Omental fat pad (tissue), 4 donors: Measurements from ENCODE around the gene URAD. TPM values are rescaled to one million over a fixed set of nuclear protein-coding genes. Genes with fewer than 3 reads are reported as not detected.

Experiments used
- ATAC-seq: fragments of 150-250 bp; one replicate; pipeline ENCODE4 v1.9.1; 2016; ENCODE audit warnings: mild to moderate bottlenecking, moderate library complexity; ENCODE audit not compliant: low FRiP score
- DNase-seq: peaks from one replicate; pipeline ENCODE4 v3.0.0-alpha.2; 2019; ENCODE audit warnings: low spot score
- total RNA-seq, 4 donors: library from RNA; depleted of rRNA; stranded (reverse); fragments of >200 nt; gene quantifications; one replicate each; pipeline ENCODE4 v1.1.0, GENCODE V29; 2016
- TF ChIP-seq, protein P1 (sequence below), 3 donors: fragments of 450-650 bp; IDR thresholded peaks; one replicate each; pipeline ENCODE4 v1.5.1; 2016 to 2017; ENCODE audit warnings: antibody characterized with exemption in 3 of 3, mild to moderate bottlenecking in 3 of 3, moderate library complexity in 2 of 3

URAD gene
- total RNA-seq, 4 donors from 2014 or later = 1.3 TPM; not detected in 3

DNA sequence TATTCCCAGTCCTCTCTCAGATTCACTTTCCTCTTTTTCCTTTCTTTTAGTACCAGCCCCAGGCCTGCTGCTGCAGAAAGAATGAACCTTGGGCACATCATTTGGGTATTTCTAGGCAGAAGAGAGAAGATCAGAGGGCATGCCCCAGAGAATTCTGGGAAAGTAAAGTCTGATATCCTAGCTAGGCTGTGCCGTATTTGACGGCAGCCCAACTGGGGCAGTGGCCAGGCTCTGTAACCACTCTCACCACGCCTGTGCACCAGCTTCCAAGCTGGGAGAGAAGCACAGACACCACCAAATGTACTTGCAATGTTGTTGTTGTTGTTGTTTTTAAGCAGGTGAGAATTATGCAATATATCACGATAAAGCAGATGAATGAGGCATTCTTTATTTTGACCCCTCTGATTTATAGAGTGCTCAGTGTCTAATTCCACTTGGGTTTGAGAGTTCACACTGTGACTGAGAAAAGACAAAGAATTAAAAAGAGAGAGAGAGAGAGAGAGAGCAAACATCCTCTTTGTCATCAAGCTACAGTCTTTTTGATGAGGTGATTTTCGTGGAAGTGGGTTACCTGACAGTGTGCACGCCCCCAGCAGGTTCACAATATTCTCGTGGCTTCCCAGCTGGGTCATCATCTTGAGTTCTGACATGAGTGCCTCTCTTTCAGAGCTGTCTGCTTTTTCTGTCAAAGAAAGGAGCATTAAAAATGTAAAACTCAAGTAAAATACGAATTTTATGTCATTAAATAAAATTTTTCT, 39.3 kb upstream of the URAD start:
- TF ChIP-seq, protein P1, sequence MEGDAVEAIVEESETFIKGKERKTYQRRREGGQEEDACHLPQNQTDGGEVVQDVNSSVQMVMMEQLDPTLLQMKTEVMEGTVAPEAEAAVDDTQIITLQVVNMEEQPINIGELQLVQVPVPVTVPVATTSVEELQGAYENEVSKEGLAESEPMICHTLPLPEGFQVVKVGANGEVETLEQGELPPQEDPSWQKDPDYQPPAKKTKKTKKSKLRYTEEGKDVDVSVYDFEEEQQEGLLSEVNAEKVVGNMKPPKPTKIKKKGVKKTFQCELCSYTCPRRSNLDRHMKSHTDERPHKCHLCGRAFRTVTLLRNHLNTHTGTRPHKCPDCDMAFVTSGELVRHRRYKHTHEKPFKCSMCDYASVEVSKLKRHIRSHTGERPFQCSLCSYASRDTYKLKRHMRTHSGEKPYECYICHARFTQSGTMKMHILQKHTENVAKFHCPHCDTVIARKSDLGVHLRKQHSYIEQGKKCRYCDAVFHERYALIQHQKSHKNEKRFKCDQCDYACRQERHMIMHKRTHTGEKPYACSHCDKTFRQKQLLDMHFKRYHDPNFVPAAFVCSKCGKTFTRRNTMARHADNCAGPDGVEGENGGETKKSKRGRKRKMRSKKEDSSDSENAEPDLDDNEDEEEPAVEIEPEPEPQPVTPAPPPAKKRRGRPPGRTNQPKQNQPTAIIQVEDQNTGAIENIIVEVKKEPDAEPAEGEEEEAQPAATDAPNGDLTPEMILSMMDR (IDR thresholded peaks at IDR 0.05) = no peak
- ATAC-seq = no peak
- no peak for DNase-seq

DNA sequence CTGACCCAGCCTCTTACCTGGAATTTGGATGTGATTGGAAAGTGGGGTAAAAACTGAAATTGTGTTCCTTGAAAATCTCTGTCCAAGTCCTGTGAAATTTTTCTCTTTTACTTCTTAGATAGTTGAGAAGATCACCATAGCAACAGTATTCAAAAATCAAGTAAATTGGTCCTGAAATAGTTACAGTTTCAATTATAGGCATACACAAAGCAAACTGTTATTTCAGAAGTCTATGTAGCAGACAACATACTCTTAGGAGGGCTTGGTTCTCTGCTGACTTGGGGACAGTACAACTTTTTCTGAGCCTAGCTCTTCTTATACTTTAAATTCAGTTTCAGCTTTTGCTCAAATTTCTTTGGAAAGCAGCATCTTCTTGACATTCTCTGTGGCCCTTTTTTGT, 38.6 kb upstream of the URAD start:
- no peak for DNase-seq
- TF ChIP-seq, protein P1 (IDR thresholded peaks at IDR 0.05) = no peak
- ATAC-seq = no peak

DNA sequence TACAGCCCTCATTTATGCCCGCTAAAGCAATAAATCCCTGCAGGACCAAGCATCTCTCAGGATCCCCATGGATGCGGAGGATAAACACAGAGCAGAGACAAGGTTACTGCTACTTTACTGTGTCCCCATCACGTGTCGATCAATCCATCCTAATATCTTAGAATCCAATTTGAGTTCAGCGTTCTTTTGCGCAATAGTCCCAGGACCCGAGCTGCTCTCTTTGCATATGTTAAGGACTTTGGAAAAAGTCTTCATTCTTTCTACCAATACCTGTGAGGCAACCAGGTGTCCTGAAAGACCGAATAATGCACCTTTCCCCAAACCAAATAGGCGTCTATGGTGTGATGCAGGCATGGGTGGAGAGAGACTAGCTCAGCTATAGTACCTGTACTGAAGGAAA, 38.0 kb upstream of the URAD start:
- TF ChIP-seq, protein P1 (IDR thresholded peaks at IDR 0.05) = no peak
- DNase-seq (no peak), ATAC-seq (no peak)

DNA sequence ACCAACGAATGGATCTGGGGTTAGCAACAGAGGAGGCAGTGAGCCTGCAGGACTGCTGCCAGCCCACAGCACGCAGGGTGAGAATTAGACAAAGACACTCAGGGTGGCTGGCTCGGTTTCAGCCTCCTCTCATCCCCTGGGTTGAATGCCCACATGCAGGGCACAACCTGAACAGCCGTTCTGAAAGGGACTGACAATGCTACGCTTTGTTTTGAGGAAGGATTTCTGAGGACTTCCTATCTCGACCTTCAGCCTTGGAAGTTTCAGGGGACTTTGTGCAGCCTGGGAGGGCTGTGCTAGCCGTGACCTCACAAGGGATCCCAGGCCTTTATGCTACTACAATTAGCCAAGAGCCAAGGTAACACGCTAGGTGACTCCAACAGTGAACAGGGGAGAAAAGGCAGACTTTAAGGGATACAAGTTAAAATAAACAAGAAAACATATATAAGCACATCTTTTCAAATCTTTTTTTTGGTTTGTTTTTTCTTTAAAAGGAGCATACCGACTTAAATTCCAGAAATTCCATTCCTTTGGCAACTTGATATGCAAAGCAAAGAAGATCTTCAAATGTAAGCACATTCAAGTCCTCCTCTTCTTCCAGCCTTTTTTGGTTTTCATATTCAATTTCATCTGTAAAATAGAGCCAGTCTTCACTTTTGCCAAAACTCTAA, 34.5 kb upstream of the URAD start:
- DNase-seq (no peak), ATAC-seq (no peak)

DNA sequence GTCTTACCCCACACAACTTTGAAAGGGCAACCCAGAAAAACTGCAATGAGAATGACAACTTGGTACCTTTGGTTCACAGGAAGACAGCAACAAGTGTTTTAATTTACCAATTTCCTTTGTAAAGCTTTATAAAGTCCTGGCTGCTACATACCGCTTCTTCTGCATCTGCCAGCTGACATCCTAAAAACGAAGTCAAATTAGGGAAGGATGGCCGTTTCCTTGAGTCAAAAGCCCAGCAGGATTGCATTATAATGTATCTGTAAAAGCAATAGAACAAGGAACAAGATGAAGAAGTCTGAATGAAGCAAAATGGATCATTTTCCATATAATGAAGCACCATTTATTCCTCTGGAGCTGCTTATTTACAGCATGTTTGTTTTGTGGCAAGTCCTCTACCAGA, 25.8 kb upstream of the URAD start:
- TF ChIP-seq, protein P1 (IDR thresholded peaks at IDR 0.05) = no peak
- no peak for ATAC-seq
- no peak for DNase-seq

More for the DNA sequence above, 34.5 kb upstream of the URAD start:
- TF ChIP-seq, protein P1 (IDR thresholded peaks at IDR 0.05) = no peak

DNA sequence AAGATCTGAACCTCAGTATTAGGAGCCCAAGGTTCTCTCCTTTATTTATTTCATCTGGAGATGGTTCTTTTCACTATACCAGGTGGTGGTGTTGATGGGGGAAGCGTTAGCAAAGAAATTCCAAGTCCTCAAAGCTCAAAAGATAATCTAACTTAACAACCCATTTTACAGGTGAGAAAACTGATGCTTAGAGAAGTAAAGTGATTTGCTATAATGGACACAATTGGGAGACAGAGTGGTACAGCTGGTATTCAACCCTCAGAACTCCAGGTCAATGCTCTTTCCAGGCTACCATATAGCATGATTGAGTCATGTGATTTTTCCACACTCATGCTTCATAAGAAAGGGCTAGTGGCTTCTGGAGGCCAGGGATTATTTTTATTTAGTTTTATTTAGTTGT, 25.0 kb upstream of the URAD start:
- no peak for DNase-seq
- no peak for ATAC-seq
- TF ChIP-seq, protein P1 (IDR thresholded peaks at IDR 0.05) = no peak

DNA sequence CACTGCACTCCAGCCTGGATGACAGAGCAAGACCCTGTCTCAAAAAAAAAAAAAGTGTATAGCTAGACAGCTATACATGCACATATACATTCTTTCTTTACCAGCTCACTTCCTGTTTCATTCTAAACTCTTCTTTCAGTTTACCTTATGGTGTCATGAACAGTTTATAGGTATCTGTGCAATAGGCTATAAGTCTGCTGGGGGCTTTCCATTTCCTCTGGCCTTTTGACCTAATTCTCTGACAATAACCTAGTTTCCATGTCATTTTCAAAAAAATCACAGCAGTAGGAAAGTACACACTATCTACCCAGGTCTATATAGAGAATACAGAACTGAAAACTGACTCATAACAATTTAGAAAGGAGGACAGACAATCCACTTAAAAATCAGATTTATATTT, 24.4 kb upstream of the URAD start:
- DNase-seq (no peak), ATAC-seq (no peak)
- TF ChIP-seq, protein P1 (IDR thresholded peaks at IDR 0.05) = no peak
